HepG2 (cell line): Measurements from ENCODE around the gene DBN1. TPM values are rescaled to one million over a fixed set of nuclear protein-coding genes. Genes with fewer than 3 reads are reported as not detected.

Source experiments
- AKAP8 ChIP-seq: sonication (generic); formaldehyde crosslinking; IDR thresholded peaks from 2 replicates; pipeline ENCODE4 v1.5.1; 2020; ENCODE audit warnings: mild to moderate bottlenecking, missing genetic modification reagents
- ASH2L ChIP-seq: fragments of 300-600, 200-600 bp; sonication (generic); IDR thresholded peaks from 2 replicates; pipeline ENCODE4 v1.7.0; 2017; ENCODE audit warnings: low read depth, mild to moderate bottlenecking, moderate library complexity, mixed read lengths, low read length; ENCODE audit not compliant: insufficient read length
- EHMT2 ChIP-seq: fragments of 200-600 bp; sonication (generic); IDR thresholded peaks from 2 replicates; pipeline ENCODE4 v1.7.0; 2017; ENCODE audit warnings: antibody characterized with exemption, low read depth, low read length, borderline replicate concordance
- KDM5A ChIP-seq: fragments of 200-600 bp; sonication (generic); IDR thresholded peaks from 2 replicates; pipeline ENCODE4 v1.7.0; 2018; ENCODE audit warnings: antibody characterized with exemption, mild to moderate bottlenecking, low read length, borderline replicate concordance
- SNAI1 ChIP-seq: sonication (generic); formaldehyde crosslinking; IDR thresholded peaks from 2 replicates; pipeline ENCODE4 v1.5.0; 2020; ENCODE audit warnings: mild to moderate bottlenecking, missing genetic modification reagents, borderline replicate concordance
- SPEN ChIP-seq: sonication (generic); formaldehyde crosslinking; IDR thresholded peaks from 2 replicates; pipeline ENCODE4 v1.5.1; 2020; ENCODE audit warnings: low read depth, mild to moderate bottlenecking, missing genetic modification reagents
- STAG1 ChIP-seq: sonication (generic); formaldehyde crosslinking; IDR thresholded peaks from 2 replicates; pipeline ENCODE4 v1.4.0; 2020; ENCODE audit warnings: missing genetic modification reagents
- ZFX ChIP-seq: sonication (generic); formaldehyde crosslinking; IDR thresholded peaks from 2 replicates; pipeline ENCODE4 v1.4.0; 2020; ENCODE audit warnings: mild to moderate bottlenecking, low read depth, missing genetic modification reagents, moderate library complexity
- ZNF431 ChIP-seq: sonication (generic); formaldehyde crosslinking; IDR thresholded peaks from 2 replicates; pipeline ENCODE4 v1.9.0; 2022; ENCODE audit warnings: missing genetic modification reagents, low read depth, mild to moderate bottlenecking, borderline replicate concordance
- ZNF674 ChIP-seq: sonication (generic); formaldehyde crosslinking; IDR thresholded peaks from 2 replicates; pipeline ENCODE4 v1.5.0; 2020; ENCODE audit warnings: low read depth, mild to moderate bottlenecking, missing genetic modification reagents
- ZNF703 ChIP-seq: sonication (generic); formaldehyde crosslinking; IDR thresholded peaks from 2 replicates; pipeline ENCODE4 v1.5.1; 2020; ENCODE audit warnings: missing genetic modification reagents, mild to moderate bottlenecking, moderate library complexity, borderline replicate concordance
- ZNF768 ChIP-seq: sonication (generic); formaldehyde crosslinking; IDR thresholded peaks from 2 replicates; pipeline ENCODE4 v1.4.0; 2020; ENCODE audit warnings: missing genetic modification reagents
- polyA plus RNA-seq, 8 experiments: library from polyadenylated mRNA; depleted of rRNA in 3 of 8; stranded (reverse) in 7 of 8; unstranded in 1 of 8; fragments of >200 nt; fragmentation: Illumina TruSeq in 4 of 8; extraction: Trizol in 4 of 8; gene quantifications; 2 replicates each; pipeline versions ENCODE4 v1.2.1 to v1.2.3, GENCODE V29; 2011 to 2016; ENCODE audit warnings: low read depth in 4 of 8, missing spikeins in 1 of 8, mixed read lengths in 1 of 8; ENCODE audit not compliant: insufficient read depth in 1 of 8
- total RNA-seq, 5 experiments: library from RNA; depleted of rRNA; stranded (reverse); fragments of >200 nt; fragmentation: Illumina TruSeq; extraction: Trizol; gene quantifications; 2 replicates each; pipeline ENCODE4 v1.2.3, GENCODE V29; 2016; ENCODE audit warnings: low read depth in 1 of 5
- TF ChIP-seq, protein P1 (sequence below): IDR thresholded peaks from 2 replicates; pipeline ENCODE4 v1.6.1; 2016; ENCODE audit warnings: missing compliant biosample characterization, missing genetic modification reagents, borderline replicate concordance
- TF ChIP-seq, protein P2 (sequence below): sonication (generic); formaldehyde crosslinking; IDR thresholded peaks from 2 replicates; pipeline ENCODE4 v1.8.1; 2023; ENCODE audit warnings: mild to moderate bottlenecking, moderate library complexity, missing genetic modification reagents
- TF ChIP-seq, protein P3 (sequence below): IDR thresholded peaks from 2 replicates; pipeline ENCODE4 v1.6.1; 2012; ENCODE audit warnings: inconsistent platforms
- TF ChIP-seq, protein P4 (sequence below): sonication (generic); formaldehyde crosslinking; IDR thresholded peaks from 2 replicates; pipeline ENCODE4 v1.4.0; 2020; ENCODE audit warnings: missing genetic modification reagents, borderline replicate concordance
- TF ChIP-seq, protein P5 (sequence below): sonication (generic); formaldehyde crosslinking; IDR thresholded peaks from 2 replicates; pipeline ENCODE4 v1.4.0; 2020; ENCODE audit warnings: missing genetic modification reagents
- TF ChIP-seq, protein P6 (sequence below): sonication (generic); formaldehyde crosslinking; IDR thresholded peaks from 2 replicates; pipeline ENCODE4 v1.8.0; 2022; ENCODE audit warnings: low read depth, missing genetic modification reagents

DBN1 gene
- total and polyA plus RNA-seq, 2 of the 13 experiments (the other 11 are each of a cell fraction or from before 2014, with no cell fraction given): 27.0 to 37.3 TPM

DNA sequence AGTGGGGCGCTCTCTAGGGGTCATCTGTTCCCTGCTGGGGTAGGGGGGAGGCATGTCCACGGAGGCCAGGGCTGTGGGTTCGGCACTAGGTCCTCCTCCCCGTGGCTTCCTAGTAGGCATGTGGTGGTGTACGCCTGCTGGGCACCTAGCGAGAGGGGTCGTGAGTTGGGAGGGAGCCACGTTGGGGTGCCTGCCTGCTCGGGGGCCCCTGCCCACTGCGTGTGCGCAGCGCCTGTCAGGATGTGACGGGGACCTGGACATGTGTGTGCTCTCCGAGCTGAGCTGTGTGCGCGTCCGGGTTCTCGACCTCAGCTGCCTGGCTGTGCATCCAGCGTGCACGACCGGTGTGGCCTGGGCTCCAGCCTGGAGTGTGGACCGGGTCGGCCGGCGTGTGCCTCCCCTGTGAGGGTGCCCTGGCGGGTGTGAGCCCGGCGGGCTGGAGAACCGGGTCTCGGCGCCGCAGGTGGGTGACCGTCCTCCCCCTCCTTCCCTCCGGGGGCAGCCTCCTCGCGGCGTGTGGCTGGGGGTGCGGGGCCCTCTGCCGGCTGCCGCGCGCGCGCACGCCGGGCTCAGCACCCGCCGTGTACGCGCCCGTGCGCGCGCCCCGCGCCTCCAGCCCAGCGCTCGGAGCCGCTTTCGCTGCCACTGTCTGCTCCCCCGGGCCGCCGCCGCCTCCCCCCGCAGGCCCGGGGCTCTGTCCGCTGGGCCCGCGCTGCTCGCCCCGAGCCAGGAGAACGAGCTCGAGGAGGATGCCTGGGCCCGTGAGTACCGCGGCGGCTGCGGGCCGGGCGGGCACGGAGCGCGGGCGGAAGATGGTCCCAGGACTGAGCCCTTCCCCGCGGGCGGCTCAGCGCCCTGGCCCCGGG lies 27.0 kb downstream of the DBN1 start, which contains the start of gene PRR7 (continued):
- peak; percentile 17 for TF ChIP-seq ASH2L
- TF ChIP-seq, protein P1, sequence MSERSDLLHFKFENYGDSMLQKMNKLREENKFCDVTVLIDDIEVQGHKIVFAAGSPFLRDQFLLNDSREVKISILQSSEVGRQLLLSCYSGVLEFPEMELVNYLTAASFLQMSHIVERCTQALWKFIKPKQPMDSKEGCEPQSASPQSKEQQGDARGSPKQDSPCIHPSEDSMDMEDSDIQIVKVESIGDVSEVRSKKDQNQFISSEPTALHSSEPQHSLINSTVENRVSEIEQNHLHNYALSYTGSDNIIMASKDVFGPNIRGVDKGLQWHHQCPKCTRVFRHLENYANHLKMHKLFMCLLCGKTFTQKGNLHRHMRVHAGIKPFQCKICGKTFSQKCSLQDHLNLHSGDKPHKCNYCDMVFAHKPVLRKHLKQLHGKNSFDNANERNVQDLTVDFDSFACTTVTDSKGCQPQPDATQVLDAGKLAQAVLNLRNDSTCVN (CRISPR knock-in tag): 0 out of 2 replicates have a peak, but pooled peaks have one; percentile 14
- TF ChIP-seq, protein P2, sequence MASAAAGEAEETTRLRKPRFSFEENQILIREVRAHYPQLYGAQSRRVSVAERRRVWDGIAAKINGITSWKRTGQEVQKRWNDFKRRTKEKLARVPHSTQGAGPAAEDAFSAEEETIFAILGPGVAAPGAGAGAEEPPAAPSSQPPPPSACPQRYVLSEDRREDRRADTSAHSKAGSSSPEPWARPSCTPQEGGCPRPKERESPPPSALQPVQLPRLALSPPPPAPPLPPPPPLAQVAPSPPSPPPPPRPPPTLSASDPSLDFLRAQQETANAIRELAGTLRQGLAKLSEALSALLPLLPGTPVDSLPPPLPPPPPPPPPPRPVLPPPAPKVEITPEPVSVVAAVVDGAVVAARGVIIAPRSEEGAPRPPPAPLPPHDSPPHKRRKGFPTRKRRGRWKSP (CRISPR knock-in tag): 0 out of 2 replicates have a peak, but pooled peaks have one; percentile 18
- TF ChIP-seq ZNF768: peak; percentile 82
- TF ChIP-seq ZFX (CRISPR knock-in tag): no peak; the same call in 1 of the 2 replicates
- TF ChIP-seq ZNF674: 0 out of 2 replicates have a peak, but pooled peaks have one; percentile 62
- TF ChIP-seq SPEN (CRISPR knock-in tag): 0 out of 2 replicates have a peak, but pooled peaks have one; percentile 10
- 0 out of 2 replicates have a peak, but pooled peaks have one; percentile 49 for TF ChIP-seq ZNF431
- peak; percentile 19; the same call in 1 of the 2 replicates for TF ChIP-seq STAG1 (CRISPR knock-in tag)
- TF ChIP-seq, protein P3, sequence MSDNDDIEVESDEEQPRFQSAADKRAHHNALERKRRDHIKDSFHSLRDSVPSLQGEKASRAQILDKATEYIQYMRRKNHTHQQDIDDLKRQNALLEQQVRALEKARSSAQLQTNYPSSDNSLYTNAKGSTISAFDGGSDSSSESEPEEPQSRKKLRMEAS: no peak; the same call in 1 of the 2 replicates
- TF ChIP-seq, protein P4, sequence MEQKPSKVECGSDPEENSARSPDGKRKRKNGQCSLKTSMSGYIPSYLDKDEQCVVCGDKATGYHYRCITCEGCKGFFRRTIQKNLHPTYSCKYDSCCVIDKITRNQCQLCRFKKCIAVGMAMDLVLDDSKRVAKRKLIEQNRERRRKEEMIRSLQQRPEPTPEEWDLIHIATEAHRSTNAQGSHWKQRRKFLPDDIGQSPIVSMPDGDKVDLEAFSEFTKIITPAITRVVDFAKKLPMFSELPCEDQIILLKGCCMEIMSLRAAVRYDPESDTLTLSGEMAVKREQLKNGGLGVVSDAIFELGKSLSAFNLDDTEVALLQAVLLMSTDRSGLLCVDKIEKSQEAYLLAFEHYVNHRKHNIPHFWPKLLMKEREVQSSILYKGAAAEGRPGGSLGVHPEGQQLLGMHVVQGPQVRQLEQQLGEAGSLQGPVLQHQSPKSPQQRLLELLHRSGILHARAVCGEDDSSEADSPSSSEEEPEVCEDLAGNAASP (CRISPR knock-in tag): 0 out of 2 replicates have a peak, but pooled peaks have one; percentile 18
- TF ChIP-seq ZNF703 (CRISPR knock-in tag): no peak
- TF ChIP-seq AKAP8: peak; percentile 98
- TF ChIP-seq SNAI1 (CRISPR knock-in tag): no peak
- TF ChIP-seq, protein P5, sequence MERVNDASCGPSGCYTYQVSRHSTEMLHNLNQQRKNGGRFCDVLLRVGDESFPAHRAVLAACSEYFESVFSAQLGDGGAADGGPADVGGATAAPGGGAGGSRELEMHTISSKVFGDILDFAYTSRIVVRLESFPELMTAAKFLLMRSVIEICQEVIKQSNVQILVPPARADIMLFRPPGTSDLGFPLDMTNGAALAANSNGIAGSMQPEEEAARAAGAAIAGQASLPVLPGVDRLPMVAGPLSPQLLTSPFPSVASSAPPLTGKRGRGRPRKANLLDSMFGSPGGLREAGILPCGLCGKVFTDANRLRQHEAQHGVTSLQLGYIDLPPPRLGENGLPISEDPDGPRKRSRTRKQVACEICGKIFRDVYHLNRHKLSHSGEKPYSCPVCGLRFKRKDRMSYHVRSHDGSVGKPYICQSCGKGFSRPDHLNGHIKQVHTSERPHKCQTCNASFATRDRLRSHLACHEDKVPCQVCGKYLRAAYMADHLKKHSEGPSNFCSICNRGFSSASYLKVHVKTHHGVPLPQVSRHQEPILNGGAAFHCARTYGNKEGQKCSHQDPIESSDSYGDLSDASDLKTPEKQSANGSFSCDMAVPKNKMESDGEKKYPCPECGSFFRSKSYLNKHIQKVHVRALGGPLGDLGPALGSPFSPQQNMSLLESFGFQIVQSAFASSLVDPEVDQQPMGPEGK (CRISPR knock-in tag): peak; percentile 33; the same call in 1 of the 2 replicates
- TF ChIP-seq, protein P6, sequence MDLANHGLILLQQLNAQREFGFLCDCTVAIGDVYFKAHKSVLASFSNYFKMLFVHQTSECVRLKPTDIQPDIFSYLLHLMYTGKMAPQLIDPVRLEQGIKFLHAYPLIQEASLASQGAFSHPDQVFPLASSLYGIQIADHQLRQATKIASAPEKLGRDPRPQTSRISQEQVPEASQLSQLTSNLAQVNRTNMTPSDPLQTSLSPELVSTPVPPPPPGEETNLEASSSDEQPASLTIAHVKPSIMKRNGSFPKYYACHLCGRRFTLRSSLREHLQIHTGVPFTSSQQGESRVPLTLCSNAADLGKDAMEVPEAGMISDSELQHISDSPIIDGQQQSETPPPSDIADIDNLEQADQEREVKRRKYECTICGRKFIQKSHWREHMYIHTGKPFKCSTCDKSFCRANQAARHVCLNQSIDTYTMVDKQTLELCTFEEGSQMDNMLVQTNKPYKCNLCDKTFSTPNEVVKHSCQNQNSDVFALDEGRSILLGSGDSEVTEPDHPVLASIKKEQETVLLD (CRISPR knock-in tag): peak; percentile 13; the same call in 1 of the 2 replicates
- TF ChIP-seq KDM5A: peak; percentile 58; the same call in 1 of the 2 replicates
- no peak for TF ChIP-seq EHMT2
